Glutamatergic neuron (in vitro differentiated cells): ENCODE data around the gene MCM5. TPM values are rescaled to one million over a fixed set of nuclear protein-coding genes. Genes with fewer than 3 reads are reported as not detected.

Source experiments
- DNase-seq: peaks from one replicate; pipeline ENCODE4 v3.0.0; 2022
- H3K27ac Mint-ChIP-seq: one replicate; pipeline ENCODE4 v1.8.0; 2020; ENCODE audit warnings: mild to moderate bottlenecking, mixed read lengths, inconsistent platforms; ENCODE audit not compliant: unreplicated experiment
- H3K27me3 Mint-ChIP-seq: one replicate; pipeline ENCODE4 v1.8.0; 2020; ENCODE audit warnings: mild to moderate bottlenecking, moderate library complexity, mixed read lengths, inconsistent platforms; ENCODE audit not compliant: unreplicated experiment
- H3K36me3 Mint-ChIP-seq: one replicate; pipeline ENCODE4 v1.8.0; 2020; ENCODE audit warnings: mild to moderate bottlenecking, mixed read lengths, inconsistent platforms; ENCODE audit not compliant: unreplicated experiment
- H3K4me1 Mint-ChIP-seq: one replicate; pipeline ENCODE4 v1.8.0; 2020; ENCODE audit warnings: mild to moderate bottlenecking, low read depth, mixed read lengths, inconsistent platforms; ENCODE audit not compliant: unreplicated experiment
- H3K4me3 Mint-ChIP-seq: one replicate; pipeline ENCODE4 v1.8.0; 2020; ENCODE audit warnings: mild to moderate bottlenecking, mixed read lengths, inconsistent platforms; ENCODE audit not compliant: unreplicated experiment
- H3K9me3 Mint-ChIP-seq: one replicate; pipeline ENCODE4 v1.8.0; 2020; ENCODE audit warnings: mild to moderate bottlenecking, moderate library complexity, mixed read lengths, inconsistent platforms; ENCODE audit not compliant: unreplicated experiment
- CTCF ChIP-seq: fragments of 200-600 bp; sonication (generic); IDR thresholded peaks from one replicate; pipeline ENCODE4 v1.5.0; 2021; ENCODE audit not compliant: partially characterized antibody, unreplicated experiment
- total RNA-seq: library from RNA; stranded (reverse); fragmentation: NEBNext Ultra II Directional; extraction: Animal tissue kit (Norgen Biotek cat#: 25700); gene quantifications from one replicate; pipeline ENCODE4 v1.2.1, GENCODE V29; 2021; ENCODE audit not compliant: unreplicated experiment

Gene MCM5
- total RNA-seq, 1 donor from 2014 or later, result 28.3 TPM

GRCh38 chr22:35397095-35397904 lies 2.6 kb upstream of the MCM5 start:
- peaks cover 6% of the 10 kb centered on the region for H3K27me3 Mint-ChIP-seq
- H3K27ac Mint-ChIP-seq, result no peak overlapping the region

GRCh38 chr22:35398591-35398973 lies 1.4 kb upstream of the MCM5 start:
- no peak for DNase-seq
- H3K27me3 Mint-ChIP-seq, result peaks cover 4% of the 10 kb centered on the region
- no peaks in the 10 kb centered on the region for H3K4me1 Mint-ChIP-seq
- no peak overlapping the region for H3K27ac Mint-ChIP-seq
- TF ChIP-seq CTCF, result no peak
- no peak overlapping the region for H3K4me3 Mint-ChIP-seq
- H3K9me3 Mint-ChIP-seq, result peaks cover 1% of the 10 kb centered on the region
- H3K36me3 Mint-ChIP-seq, result no peaks in the 10 kb centered on the region

More at GRCh38 chr22:35397095-35397904, 2.6 kb upstream of the MCM5 start:
- no peak for DNase-seq
- Mint-ChIP-seq H3K4me1 (no peaks in the 10 kb centered on the region), H3K36me3 (no peaks in the 10 kb centered on the region), H3K9me3 (peaks cover 1% of the 10 kb centered on the region), H3K4me3 (no peak overlapping the region)
- no peak for TF ChIP-seq CTCF

GRCh38 chr22:35399114-35399677 lies 744 bp upstream of the MCM5 start:
- H3K4me3 Mint-ChIP-seq, result peak overlapping the region; percentile 98
- H3K36me3 Mint-ChIP-seq, result no peaks in the 10 kb centered on the region
- peaks cover 4% of the 10 kb centered on the region for H3K27me3 Mint-ChIP-seq
- DNase-seq, result no peak
- no peaks in the 10 kb centered on the region for H3K4me1 Mint-ChIP-seq
- no peak for TF ChIP-seq CTCF
- no peak overlapping the region for H3K27ac Mint-ChIP-seq
- peaks cover 1% of the 10 kb centered on the region for H3K9me3 Mint-ChIP-seq

- H3K27ac Mint-ChIP-seq, result no peak overlapping the region
- H3K27me3 Mint-ChIP-seq, result peaks cover 4% of the 10 kb centered on the region
- peak overlapping the region; percentile 98 for H3K4me3 Mint-ChIP-seq
- no peak for DNase-seq
- TF ChIP-seq CTCF, result no peak
- peaks cover 1% of the 10 kb centered on the region for H3K9me3 Mint-ChIP-seq
- H3K4me1 Mint-ChIP-seq, result no peaks in the 10 kb centered on the region
- no peaks in the 10 kb centered on the region for H3K36me3 Mint-ChIP-seq
These were observed 506 bp downstream of the MCM5 start for GRCh38 chr22:35400501-35400790.

GRCh38 chr22:35401863-35402262 lies 1.9 kb downstream of the MCM5 start:
- H3K4me1 Mint-ChIP-seq, result no peaks in the 10 kb centered on the region
- no peak overlapping the region for H3K4me3 Mint-ChIP-seq
- no peak for DNase-seq
- H3K9me3 Mint-ChIP-seq, result peaks cover 1% of the 10 kb centered on the region
- H3K27ac Mint-ChIP-seq, result no peak overlapping the region
- TF ChIP-seq CTCF, result no peak
- peaks cover 4% of the 10 kb centered on the region for H3K27me3 Mint-ChIP-seq
- H3K36me3 Mint-ChIP-seq, result no peaks in the 10 kb centered on the region
